SK-N-MC (cell line): ENCODE measurements around the gene TMEM74B.

Experiments used
- EZH2 ChIP-seq: fragments of 200-600 bp; sonication (generic); IDR thresholded peaks from one replicate; pipeline ENCODE4 v1.6.1; 2017; ENCODE audit warnings: antibody characterized with exemption
- FOXP2 ChIP-seq: optimal IDR thresholded peaks from 2 replicates; pipeline ENCODE3; 2011; ENCODE audit warnings: mild to moderate bottlenecking, moderate library complexity; ENCODE audit not compliant: insufficient read depth; ENCODE audit errors: extremely low read length, control extremely low read depth
- POLR2AphosphoS5 ChIP-seq: IDR thresholded peaks from 2 replicates; pipeline ENCODE4 v1.6.1; 2012; ENCODE audit warnings: mild to moderate bottlenecking, low read depth, low read length, borderline replicate concordance

GRCh38 chr20:1204113-1204512 lies 19.3 kb upstream of the TMEM74B start:
- TF ChIP-seq POLR2AphosphoS5 (no peak), EZH2 (no peak), FOXP2 (no peak)
